AG08395 (cell line): Measurements from ENCODE around the gene OR6C70.
"Not testable (repeated sequence)": the region's sequence is repeated elsewhere in the genome, so short reads cannot be mapped to it uniquely, and the experiment has no call there.

Experiments used
- DNase-seq: peaks from one replicate; pipeline ENCODE4 v3.0.0; 2012; ENCODE audit warnings: mixed read lengths, low spot score

Gene OR6C70

GRCh38 chr12:55470088-55470829 is at the start of gene OR6C70:
Gene OR6C70, minus strand, starts transcription at chr12:55470138. Its CDS starts 0 bp downstream, at chr12:55470138.
- DNase-seq = no peak

- no peak for DNase-seq
Observed at GRCh38 chr12:55516391-55516790, 46.5 kb upstream of the OR6C70 start.

GRCh38 chr12:55515696-55516095 is 45.8 kb upstream of the OR6C70 start:
- no peak for DNase-seq

GRCh38 chr12:55501601-55502000 is 31.7 kb upstream of the OR6C70 start:
- DNase-seq = no peak

- no peak for DNase-seq
Observed at GRCh38 chr12:55499810-55500252, 29.9 kb upstream of the OR6C70 start.

DNA sequence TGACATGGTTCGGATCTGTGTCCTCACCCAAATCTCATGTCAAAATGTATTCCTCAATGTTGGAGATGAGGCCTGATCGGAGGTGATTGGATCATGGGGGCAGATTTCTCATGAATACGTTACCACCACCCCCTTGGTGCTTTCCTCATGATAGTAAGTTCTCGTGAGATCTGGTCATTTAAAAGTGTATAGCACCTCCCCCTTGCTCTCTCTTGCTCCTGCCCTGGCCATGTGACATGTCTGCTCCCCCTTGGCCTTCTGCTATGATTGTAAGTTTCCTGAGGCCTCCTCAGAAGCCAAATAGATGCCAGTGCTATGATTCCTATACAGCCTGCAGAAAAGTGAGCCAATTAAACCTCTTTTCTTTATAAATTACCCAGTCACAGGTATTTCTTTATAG is 29.3 kb upstream of the OR6C70 start:
- no peak for DNase-seq

DNA sequence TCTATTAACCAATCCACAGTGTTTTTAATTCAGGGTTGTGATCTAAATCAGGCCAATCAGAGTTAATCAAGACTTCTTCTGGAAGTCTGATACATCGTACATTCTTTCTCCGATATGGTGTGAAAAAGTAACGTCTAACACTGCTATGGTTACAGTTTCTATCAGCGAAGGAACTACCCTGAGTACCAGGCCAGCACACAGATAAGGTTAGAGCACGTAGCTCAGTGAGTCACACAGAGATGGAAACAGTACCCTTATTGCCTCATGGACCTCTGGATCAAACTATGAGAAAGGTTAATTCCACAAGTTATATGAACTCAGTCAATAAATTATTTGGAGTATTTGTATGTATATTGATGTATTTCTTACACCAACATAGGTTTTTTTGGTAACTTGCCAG is 25.6 kb upstream of the OR6C70 start:
- no peak for DNase-seq

GRCh38 chr12:55492078-55492477 is 22.1 kb upstream of the OR6C70 start, which contains the start of gene OR6C68:
Gene OR6C68, plus strand, starts transcription at chr12:55492378. Its CDS starts 0 bp downstream, at chr12:55492378.
- no peak for DNase-seq

DNA sequence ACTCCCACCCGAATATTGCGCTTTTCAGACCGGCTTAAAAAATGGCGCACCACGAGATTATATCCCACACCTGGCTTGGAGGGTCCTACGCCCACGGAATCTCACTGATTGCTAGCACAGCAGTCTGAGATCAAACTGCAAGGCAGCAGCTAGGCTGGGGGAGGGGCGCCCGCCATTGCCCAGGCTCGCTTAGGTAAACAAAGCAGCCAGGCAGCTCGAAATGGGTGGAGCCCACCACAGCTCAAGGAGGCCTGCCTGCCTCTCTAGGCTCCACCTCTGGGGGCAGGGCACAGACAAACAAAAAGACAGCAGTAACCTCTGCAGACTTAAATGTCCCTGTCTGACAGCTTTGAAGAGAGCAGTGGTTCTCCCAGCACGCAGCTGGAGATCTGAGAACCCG is 14.3 kb upstream of the OR6C70 start:
- not testable (repeated sequence) for DNase-seq

DNA sequence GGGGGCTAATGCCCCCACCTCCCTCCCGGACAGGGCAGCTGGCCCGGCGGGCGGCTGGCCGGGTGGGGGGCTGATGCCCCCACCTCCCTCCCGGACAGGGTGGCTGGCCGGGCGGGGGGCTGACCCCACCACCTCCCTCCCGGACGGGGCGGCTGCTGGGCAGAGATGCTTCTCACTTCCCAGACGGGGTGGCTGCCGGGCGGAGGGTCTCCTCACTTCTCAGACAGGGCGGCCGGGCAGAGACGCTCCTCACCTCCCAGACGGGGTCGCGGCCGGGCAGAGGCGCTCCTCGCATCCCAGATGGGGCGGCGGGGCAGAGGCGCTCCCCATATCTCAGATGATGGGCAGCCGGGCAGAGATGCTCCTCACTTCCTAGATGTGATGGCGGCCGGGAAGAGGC is 9.2 kb upstream of the OR6C70 start:
- DNase-seq = not testable (repeated sequence)

DNA sequence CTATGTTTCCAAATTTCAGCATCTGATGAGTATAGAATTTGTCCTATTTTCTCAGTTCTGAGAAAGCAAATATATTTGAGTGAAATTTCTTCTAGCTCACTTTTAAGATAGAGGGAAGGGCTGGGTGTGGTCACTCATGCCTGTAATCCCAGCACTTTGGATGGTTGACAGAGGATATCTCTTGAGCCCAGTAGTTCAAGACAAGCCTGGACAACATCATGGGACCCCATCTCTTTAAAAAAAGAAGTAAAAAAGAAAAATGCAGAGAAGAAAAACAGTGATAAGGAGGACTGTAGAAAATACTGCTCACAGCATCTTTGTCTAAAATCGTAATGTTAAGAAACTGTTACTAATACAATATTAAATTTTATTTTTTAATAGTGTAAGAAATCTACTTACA is 2.3 kb upstream of the OR6C70 start:
- DNase-seq = no peak

DNA sequence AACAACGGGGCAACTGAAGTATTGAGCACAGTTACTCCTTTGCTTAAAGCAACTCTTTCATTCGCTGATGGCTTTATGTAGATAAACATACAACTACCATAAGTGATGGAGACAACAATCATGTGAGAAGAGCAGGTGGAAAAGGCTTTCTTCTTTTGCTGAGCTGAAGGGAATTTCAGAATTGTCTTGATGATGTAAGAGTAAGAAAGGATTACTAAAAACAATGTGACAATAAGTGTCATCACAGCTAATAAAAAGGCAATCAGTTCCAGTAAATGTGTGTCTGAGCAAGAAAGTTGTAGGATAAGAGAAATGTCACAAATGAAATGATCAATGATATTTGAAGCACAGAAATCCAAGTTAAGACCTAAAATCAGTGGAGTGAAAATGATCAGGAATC is 647 bp downstream of the OR6C70 start:
- DNase-seq = no peak

DNA sequence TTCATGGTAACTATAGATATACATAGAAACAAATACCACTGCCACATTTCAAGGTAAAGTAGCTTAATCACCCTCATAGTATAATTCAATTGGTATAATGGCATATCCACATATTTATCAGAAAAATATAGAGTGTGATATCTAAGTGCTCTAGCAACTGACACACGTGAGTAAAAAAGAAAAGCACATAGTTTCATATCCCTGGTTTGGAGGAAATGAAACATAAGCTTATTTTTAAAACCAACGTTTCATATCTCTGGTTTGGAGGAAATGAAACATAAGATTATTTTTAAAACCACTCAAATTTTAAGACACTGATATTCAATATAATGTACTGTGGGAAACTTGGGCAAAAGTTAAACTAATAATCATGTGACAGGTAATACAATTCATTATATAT is 2.1 kb downstream of the OR6C70 start:
- no peak for DNase-seq

DNA sequence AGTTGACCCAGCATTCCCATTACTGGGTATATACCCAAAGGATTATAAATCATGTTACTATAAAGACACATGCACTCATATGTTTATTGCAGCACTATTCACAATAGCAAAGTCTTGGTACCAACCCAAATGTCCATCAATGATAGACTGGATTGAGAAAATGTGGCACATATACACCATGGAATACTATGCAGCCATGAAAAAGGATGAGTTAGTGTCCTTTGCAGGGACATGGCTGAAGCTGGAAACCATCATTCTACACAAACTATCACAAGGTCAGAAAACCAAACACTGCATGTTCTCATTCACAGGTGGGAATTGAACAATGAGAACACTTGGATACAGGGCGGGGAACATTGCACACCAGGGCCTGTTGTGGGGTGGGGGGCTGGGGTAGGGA is 5.0 kb downstream of the OR6C70 start:
- not testable (repeated sequence) for DNase-seq

DNA sequence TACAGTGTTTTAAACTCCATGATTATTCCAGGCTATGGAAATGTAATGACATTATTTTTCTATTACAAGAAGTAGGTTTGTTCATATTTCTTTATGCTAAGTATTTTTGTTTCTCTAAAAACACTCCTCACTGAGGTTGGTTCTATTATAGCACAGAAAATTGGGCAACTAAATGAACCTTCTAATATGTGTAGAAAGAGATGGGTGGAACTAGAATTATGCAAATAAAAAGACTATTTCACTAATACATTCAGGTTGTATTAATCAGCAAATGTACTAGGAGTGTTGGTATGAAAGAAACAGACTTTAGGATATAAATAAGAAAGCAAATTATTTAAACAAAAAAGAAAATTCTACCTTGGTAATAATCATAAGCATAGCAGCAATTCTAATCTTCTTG is 21.1 kb downstream of the OR6C70 start:
- no peak for DNase-seq

GRCh38 chr12:55446326-55446725 is 23.6 kb downstream of the OR6C70 start:
- no peak for DNase-seq

DNA sequence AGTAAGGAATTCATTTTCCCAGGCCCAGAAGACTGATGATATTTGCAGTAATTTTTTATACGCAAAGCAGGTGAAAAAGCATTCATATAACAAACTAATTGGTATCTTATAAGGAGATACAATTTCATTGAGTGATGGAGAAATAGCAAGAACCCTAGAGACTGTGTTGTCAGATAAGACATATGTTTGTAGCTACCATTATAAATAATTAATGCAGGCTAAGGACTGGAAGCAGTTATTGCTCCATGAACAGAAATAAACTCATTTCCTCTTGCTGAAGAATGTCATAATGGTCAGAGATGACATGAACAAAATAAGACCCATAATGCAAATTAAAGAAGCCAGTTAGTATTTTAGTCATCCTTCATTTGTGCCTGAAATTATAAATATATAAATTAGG is 24.6 kb downstream of the OR6C70 start:
- DNase-seq = no peak

GRCh38 chr12:55443776-55444175 is 26.2 kb downstream of the OR6C70 start, which contains the start of gene OR6C2:
Gene OR6C2, plus strand, starts transcription at chr12:55444076. Its CDS starts 8,138 bp downstream, at chr12:55452214.
- DNase-seq = no peak

- not testable (repeated sequence) for DNase-seq
Observed at GRCh38 chr12:55441233-55441632, 28.7 kb downstream of the OR6C70 start.

- DNase-seq = no peak
Observed at GRCh38 chr12:55428331-55429243, 41.4 kb downstream of the OR6C70 start.

DNA sequence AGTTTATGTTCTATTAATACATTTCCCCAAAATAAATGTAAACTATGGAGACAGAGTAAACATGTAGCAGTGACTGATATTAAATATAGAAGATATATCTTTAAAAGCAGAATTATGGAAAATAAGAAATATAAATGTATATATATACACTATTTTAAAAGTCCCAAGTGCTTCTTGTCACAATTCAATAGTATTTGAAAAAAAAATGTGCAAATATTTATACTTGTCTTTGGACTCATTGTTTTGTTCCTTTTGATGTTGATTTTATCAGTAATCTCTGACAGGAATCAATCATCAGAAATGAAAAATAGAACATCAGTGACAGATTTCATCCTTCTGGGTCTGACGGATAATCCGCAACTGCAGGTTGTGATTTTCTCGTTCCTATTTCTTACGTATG is 44.0 kb downstream of the OR6C70 start, which contains the start of gene OR6C76:
Gene OR6C76 (plus strand): TSS at position 301 of the 400 bp plus-strand sequence. CDS start 0 bp downstream, at position 301.
- DNase-seq = no peak

- no peak for DNase-seq
Observed at GRCh38 chr12:55420307-55420962, 49.5 kb downstream of the OR6C70 start.
